Measurements from ENCODE around the gene IRX4.

- TF ChIP-seq TOX (CRISPR knock-in tag; IDR thresholded peaks at IDR 0.05; ENCODE audit: borderline replicate concordance) (no peak), OSR1 (CRISPR knock-in tag; IDR thresholded peaks at IDR 0.05) (no peak), CSDC2 (CRISPR knock-in tag; IDR thresholded peaks at IDR 0.05) (no peak), ZFP30 (CRISPR knock-in tag; IDR thresholded peaks at IDR 0.05) (no peak)
Observed at GRCh38 chr5:1864896-1865440, 17.8 kb downstream of the IRX4 start.
